ENCODE results near the gene LMAN1L.

GRCh38 chr15:74815961-74816360 lies 3.3 kb downstream of the LMAN1L start:
- no peak for TF ChIP-seq GATA3 (IDR thresholded peaks at IDR 0.05; ENCODE audit: low read depth, low read length)
- TF ChIP-seq GATA2 (IDR thresholded peaks at IDR 0.05; ENCODE audit: low read depth, low read length): no peak

Measured in SH-SY5Y (cell line).